Transverse colon (tissue), 4 donors: ENCODE measurements around the gene MTG2. TPM values are rescaled to one million over a fixed set of nuclear protein-coding genes. Genes with fewer than 3 reads are reported as not detected.

Experiments used
- DNase-seq: peaks from one replicate; pipeline ENCODE4 v3.0.0-alpha.2; 2019
- H3K27ac ChIP-seq, 4 donors: fragments of 200-600 bp; sonication (generic); 2 replicates each; pipeline ENCODE4 v1.5.1; 2016 to 2018; ENCODE audit warnings: inconsistent platforms in 4 of 4
- H3K27me3 ChIP-seq: fragments of 200-600 bp; sonication (generic); 2 replicates; pipeline ENCODE4 v1.5.1; 2017; ENCODE audit warnings: inconsistent platforms
- H3K36me3 ChIP-seq, 4 donors: fragments of 200-600 bp; sonication (generic); 2 replicates each; pipeline ENCODE4 v1.5.1; 2017 to 2019; ENCODE audit warnings: inconsistent platforms in 4 of 4
- H3K4me1 ChIP-seq, 4 donors: fragments of 200-600 bp; sonication (generic); 2 replicates each; pipeline ENCODE4 v1.5.1; 2017 to 2020; ENCODE audit warnings: inconsistent platforms in 4 of 4
- H3K4me3 ChIP-seq, 4 donors: fragments of 200-600 bp; sonication (generic); 1 replicate in 1 of 4; 2 replicates in 3 of 4; pipeline versions ENCODE4 v1.5.1 to v1.6.1; 2017 to 2019; ENCODE audit warnings: inconsistent platforms in 4 of 4
- H3K9me3 ChIP-seq, 2 donors: fragments of 200-600 bp; sonication (generic); 2 replicates each; pipeline ENCODE4 v1.5.1; 2017 to 2019; ENCODE audit warnings: inconsistent platforms in 2 of 2
- EP300 ChIP-seq: sonication (generic); formaldehyde crosslinking; IDR thresholded peaks from one replicate; pipeline ENCODE4 v1.6.1; 2017; ENCODE audit warnings: antibody characterized with exemption, low read depth
- POLR2A ChIP-seq: fragments of 450-650 bp; IDR thresholded peaks from one replicate; pipeline ENCODE4 v1.6.1; 2016; ENCODE audit warnings: antibody characterized with exemption, mild to moderate bottlenecking, moderate library complexity
- POLR2AphosphoS5 ChIP-seq, 3 donors: sonication (generic); formaldehyde crosslinking; IDR thresholded peaks; one replicate each; pipeline ENCODE4 v1.6.1; 2016; ENCODE audit warnings: antibody characterized with exemption in 3 of 3
- WGBS, 2 donors: methylation state at CpG; one replicate each; pipeline ENCODE4 v1.1.5; 2018; ENCODE audit warnings: low coverage in 1 of 2; 5-methylcytosine and 5-hydroxymethylcytosine counted together
- in situ Hi-C, 4 donors: fragments of 200-750 bp; cut with MboI; loops; one replicate each; pipeline versions ENCODE4 v1.15.0 to v1.15.1; 2017; ENCODE audit warnings: low sequenced_read_pairs in 3 of 4, low pct_ligation_motif_present in 1 of 4, low pct_unique_long_range_greater_than_20kb in 1 of 4
- intact Hi-C: fragments of 100-400 bp; cut with DNase I; formaldehyde crosslinking; loops from one replicate; pipeline ENCODE4 v1.15.1; 2023; ENCODE audit warnings: low total_unique reads
- total RNA-seq, 4 donors: library from RNA; depleted of rRNA; stranded (reverse); fragments of >200 nt; gene quantifications; one replicate each; pipeline ENCODE4 v1.1.0, GENCODE V29; 2016
- TF ChIP-seq, protein P1 (sequence below), 5 experiments: fragments of 200-600 bp in 3 of 5; fragments of 450-650 bp in 2 of 5; sonication (generic) in 3 of 5; IDR thresholded peaks; 1 replicate in 2 of 5; 2 replicates in 3 of 5; pipeline ENCODE4 v1.5.1; 2016 to 2017; ENCODE audit warnings: antibody characterized with exemption in 5 of 5, inconsistent platforms in 3 of 5, mild to moderate bottlenecking in 2 of 5, moderate library complexity in 1 of 5

The MTG2 gene
- total RNA-seq, 4 donors from 2014 or later: 9.8 to 58.0 (median 23.1) TPM

DNA sequence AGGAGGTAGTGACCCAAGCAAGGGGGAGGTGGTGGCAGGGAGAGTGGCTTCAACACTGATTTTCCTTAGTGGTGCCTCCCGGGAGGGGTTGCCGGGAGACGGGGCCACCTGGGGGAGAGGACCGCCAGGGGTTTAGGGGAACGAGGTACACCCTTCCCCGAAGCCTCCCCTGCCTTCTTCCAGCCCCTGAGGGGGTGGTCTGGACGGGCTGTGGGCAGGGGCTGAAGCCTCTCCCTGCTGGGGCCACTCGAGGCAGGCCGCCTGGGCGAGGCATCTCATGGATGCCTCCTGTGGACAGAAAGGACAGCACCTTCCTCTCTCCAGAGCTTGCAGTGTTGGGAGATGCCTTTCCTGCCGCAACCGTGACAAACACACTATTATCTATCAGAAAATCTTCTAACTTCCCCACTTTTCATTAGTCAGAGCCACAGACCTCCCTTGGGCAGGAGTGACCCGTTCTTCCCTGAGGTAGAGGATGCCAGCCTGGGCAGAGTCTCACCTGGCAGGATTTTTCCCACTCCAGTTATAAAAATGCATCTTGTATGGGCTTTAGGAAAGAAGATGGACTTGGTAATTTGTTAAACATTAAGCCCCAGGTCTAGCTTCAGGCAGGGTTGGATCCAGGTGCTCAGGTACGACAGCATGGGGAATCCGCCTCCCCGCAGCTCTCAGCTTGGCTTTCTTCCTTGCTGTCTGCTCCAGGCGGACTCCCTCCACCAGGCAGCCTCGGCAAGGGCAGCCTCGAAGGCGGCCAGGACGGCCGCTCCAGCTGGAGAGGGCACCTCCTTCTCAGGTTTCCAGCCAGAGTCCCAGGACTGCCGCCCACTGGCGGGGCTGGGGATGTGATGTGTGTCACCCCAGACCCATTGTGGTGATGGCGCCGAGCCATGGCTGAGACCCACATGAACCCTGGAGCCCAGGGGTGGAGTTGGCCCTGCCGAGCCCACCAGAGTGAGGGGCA, 26.2 kb downstream of the MTG2 start:
- WGBS, 2 donors: 32 to 53% methylated on average over 3 to 26 of the region's 27 CpGs
- DNase-seq: no peak

DNA sequence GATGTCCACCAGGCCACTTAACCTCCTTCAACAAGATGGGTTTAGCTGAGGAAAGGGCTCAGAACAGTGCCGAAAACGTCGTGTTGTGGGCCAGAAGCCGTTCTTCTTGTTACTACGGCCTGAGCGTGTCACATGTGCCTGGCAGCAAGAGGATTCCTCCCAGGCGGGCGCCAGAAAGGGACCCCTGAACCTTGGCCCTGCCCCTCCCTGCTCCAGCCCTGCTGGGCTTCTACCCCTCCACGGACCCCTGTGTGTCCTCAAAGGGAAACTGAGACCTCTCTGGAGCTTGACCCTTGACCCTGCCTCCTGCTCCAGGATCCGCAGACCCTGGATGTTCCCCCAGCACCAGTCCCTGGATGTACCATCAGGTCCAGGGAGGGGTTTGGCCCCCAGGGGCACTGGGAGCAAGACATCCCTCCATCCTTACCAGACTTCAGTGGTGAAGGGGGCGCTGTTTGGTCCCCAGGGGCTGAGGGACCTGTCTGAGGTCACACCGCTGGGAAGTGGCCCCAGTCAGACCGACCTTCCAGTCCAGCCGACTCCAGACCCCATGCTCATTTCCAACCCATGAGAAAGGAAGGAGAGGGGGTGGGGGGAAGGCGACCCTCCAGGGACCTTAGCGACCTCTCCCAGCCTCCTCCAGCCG, 27.1 kb downstream of the MTG2 start:
- Histone ChIP-seq H3K4me1 (no peaks in the 10 kb centered on the region), H3K4me3 (no peak overlapping the region), H3K27me3 (peaks cover 48% of the 10 kb centered on the region), H3K27ac (no peak overlapping the region), H3K9me3 (no peaks in the 10 kb centered on the region), H3K36me3 (no peaks in the 10 kb centered on the region)
- DNase-seq: no peak
- in situ Hi-C loops: no loop called here
- 56% methylated on average over 17 of the region's 17 CpGs; no CpG with 5 or more reads in 1 of the 2 donors for WGBS, 2 donors
- intact Hi-C loops: no loop called here
- TF ChIP-seq POLR2AphosphoS5 (IDR thresholded peaks at IDR 0.05) (no peak), EP300 (no peak), POLR2A (no peak)
- TF ChIP-seq, protein P1, sequence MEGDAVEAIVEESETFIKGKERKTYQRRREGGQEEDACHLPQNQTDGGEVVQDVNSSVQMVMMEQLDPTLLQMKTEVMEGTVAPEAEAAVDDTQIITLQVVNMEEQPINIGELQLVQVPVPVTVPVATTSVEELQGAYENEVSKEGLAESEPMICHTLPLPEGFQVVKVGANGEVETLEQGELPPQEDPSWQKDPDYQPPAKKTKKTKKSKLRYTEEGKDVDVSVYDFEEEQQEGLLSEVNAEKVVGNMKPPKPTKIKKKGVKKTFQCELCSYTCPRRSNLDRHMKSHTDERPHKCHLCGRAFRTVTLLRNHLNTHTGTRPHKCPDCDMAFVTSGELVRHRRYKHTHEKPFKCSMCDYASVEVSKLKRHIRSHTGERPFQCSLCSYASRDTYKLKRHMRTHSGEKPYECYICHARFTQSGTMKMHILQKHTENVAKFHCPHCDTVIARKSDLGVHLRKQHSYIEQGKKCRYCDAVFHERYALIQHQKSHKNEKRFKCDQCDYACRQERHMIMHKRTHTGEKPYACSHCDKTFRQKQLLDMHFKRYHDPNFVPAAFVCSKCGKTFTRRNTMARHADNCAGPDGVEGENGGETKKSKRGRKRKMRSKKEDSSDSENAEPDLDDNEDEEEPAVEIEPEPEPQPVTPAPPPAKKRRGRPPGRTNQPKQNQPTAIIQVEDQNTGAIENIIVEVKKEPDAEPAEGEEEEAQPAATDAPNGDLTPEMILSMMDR (IDR thresholded peaks at IDR 0.05): no peak

More for the DNA sequence above, 26.2 kb downstream of the MTG2 start:
- intact Hi-C loops (no loop called here), in situ Hi-C loops (no loop called here)
- Histone ChIP-seq H3K4me1 (no peaks in the 10 kb centered on the region), H3K27me3 (peaks cover 39% of the 10 kb centered on the region), H3K9me3 (no peaks in the 10 kb centered on the region), H3K4me3 (no peak overlapping the region), H3K36me3 (no peaks in the 10 kb centered on the region), H3K27ac (no peak overlapping the region)
- TF ChIP-seq POLR2A (no peak), POLR2AphosphoS5 (IDR thresholded peaks at IDR 0.05) (no peak), EP300 (no peak)
- TF ChIP-seq, protein P1 (IDR thresholded peaks at IDR 0.05): no peak

DNA sequence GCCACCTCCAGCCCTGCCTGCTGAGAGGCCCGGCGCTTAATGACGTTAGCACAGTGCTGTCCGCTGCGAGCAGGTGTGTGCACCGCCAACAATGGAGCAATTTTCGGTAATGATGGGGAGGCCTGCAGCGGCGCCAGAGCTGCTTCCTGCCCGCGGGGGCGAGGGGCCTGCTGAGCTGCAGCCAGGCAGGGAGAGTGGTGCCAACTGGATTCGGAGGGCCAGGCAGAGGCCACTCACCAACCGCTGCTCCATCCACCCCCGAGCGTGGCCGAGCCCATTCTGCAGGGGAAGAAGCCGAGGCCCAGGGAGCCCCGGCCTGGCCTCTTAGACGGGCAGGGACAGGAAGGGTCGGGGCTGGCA, 27.6 kb downstream of the MTG2 start:
- intact Hi-C loops (no loop called here), in situ Hi-C loops (no loop called here)
- WGBS, 2 donors: 10 to 36% methylated on average over 2 to 21 of the region's 21 CpGs
- Histone ChIP-seq H3K4me1 (no peaks in the 10 kb centered on the region), H3K36me3 (no peaks in the 10 kb centered on the region), H3K9me3 (no peaks in the 10 kb centered on the region), H3K27ac (no peak overlapping the region), H3K4me3 (no peak overlapping the region), H3K27me3 (peaks cover 53% of the 10 kb centered on the region)
- TF ChIP-seq POLR2AphosphoS5 (IDR thresholded peaks at IDR 0.05): no peak
- TF ChIP-seq POLR2A: no peak
- TF ChIP-seq, protein P1 (IDR thresholded peaks at IDR 0.05): no peak
- TF ChIP-seq EP300: no peak
- no peak for DNase-seq

DNA sequence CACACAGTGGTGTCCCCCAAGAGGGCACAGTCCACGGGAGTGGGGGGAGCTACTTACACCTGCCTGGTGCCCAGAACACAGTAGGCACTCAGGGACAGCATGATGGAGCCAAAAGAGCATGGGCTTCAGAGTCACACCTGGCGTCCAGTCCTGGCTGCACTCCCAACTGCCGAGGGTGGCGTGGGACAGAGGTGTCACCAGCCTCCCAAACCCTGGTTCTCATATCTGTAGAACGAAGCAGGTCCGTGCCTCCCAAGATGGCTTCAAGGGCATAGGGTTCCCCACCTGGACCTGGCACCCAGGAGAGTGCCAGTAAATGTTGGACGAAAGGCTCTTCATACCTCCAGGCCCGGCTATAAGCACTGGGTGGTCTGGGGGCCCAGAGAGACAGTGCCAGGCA, 28.4 kb downstream of the MTG2 start:
- intact Hi-C loops (no loop called here), in situ Hi-C loops (no loop called here)
- Histone ChIP-seq H3K4me3 (no peak overlapping the region), H3K36me3 (no peaks in the 10 kb centered on the region), H3K27me3 (peaks cover 61% of the 10 kb centered on the region), H3K4me1 (no peaks in the 10 kb centered on the region), H3K27ac (no peak overlapping the region), H3K9me3 (no peaks in the 10 kb centered on the region)
- DNase-seq: no peak
- TF ChIP-seq POLR2AphosphoS5 (IDR thresholded peaks at IDR 0.05) (no peak), POLR2A (no peak), EP300 (no peak)
- TF ChIP-seq, protein P1 (IDR thresholded peaks at IDR 0.05): no peak
- WGBS, 2 donors: 64% methylated on average over 8 of the region's 8 CpGs; no CpG with 5 or more reads in 1 of the 2 donors
